Activated T-helper 9 cell treated with anti-CD3 and anti-CD28 coated beads, Interleukin-2, amount 50 U/mL, for 16 hours (primary cell): ENCODE data around the gene SFXN1.

ENCODE experiments used
- DNase-seq: peaks from one replicate; pipeline ENCODE4 v3.0.0-alpha.2; 2020; ENCODE audit warnings: low read depth

Gene SFXN1

GRCh38 chr5:175465282-175465681 lies 13.1 kb upstream of the SFXN1 start:
- no peak for DNase-seq

GRCh38 chr5:175466700-175467318 lies 11.6 kb upstream of the SFXN1 start:
- DNase-seq = no peak

GRCh38 chr5:175467983-175468690 lies 10.2 kb upstream of the SFXN1 start:
- no peak for DNase-seq

- DNase-seq = no peak
Observed at GRCh38 chr5:175468892-175469291, 9.5 kb upstream of the SFXN1 start.

GRCh38 chr5:175469916-175470315 lies 8.4 kb upstream of the SFXN1 start:
- DNase-seq = no peak

GRCh38 chr5:175470781-175471180 lies 7.6 kb upstream of the SFXN1 start:
- no peak for DNase-seq

GRCh38 chr5:175471196-175471595 lies 7.2 kb upstream of the SFXN1 start:
- DNase-seq = no peak

GRCh38 chr5:175471628-175472027 lies 6.7 kb upstream of the SFXN1 start:
- DNase-seq = no peak

- DNase-seq = no peak
Observed at GRCh38 chr5:175472378-175472777, 6.0 kb upstream of the SFXN1 start.

- DNase-seq = no peak
Observed at GRCh38 chr5:175475248-175475647, 3.1 kb upstream of the SFXN1 start.

GRCh38 chr5:175477440-175477839 lies 920 bp upstream of the SFXN1 start:
- DNase-seq = no peak

- DNase-seq = no peak
Observed at GRCh38 chr5:175478008-175478383, 364 bp upstream of the SFXN1 start.

GRCh38 chr5:175479125-175479881 lies 943 bp downstream of the SFXN1 start:
- no peak for DNase-seq

- no peak for DNase-seq
Observed at GRCh38 chr5:175483337-175483736, 5.0 kb downstream of the SFXN1 start.

- no peak for DNase-seq
Observed at GRCh38 chr5:175484322-175484721, 6.0 kb downstream of the SFXN1 start.

- DNase-seq = no peak
Observed at GRCh38 chr5:175484829-175485228, 6.5 kb downstream of the SFXN1 start.

GRCh38 chr5:175485631-175486030 lies 7.3 kb downstream of the SFXN1 start:
- no peak for DNase-seq

GRCh38 chr5:175487514-175488222 lies 9.3 kb downstream of the SFXN1 start:
- no peak for DNase-seq

- no peak for DNase-seq
Observed at GRCh38 chr5:175489693-175490443, 11.5 kb downstream of the SFXN1 start.

- no peak for DNase-seq
Observed at GRCh38 chr5:175491223-175491622, 12.9 kb downstream of the SFXN1 start.

- DNase-seq = no peak
Observed at GRCh38 chr5:175493260-175493659, 14.9 kb downstream of the SFXN1 start.

GRCh38 chr5:175493726-175494125 lies 15.4 kb downstream of the SFXN1 start:
- no peak for DNase-seq
